Vagina (tissue), 2 donors: ENCODE data around the gene SLC19A1. TPM values are rescaled to one million over a fixed set of nuclear protein-coding genes. Genes with fewer than 3 reads are reported as not detected.

Source experiments
- DNase-seq, 2 donors: peaks; one replicate each; pipeline ENCODE4 v3.0.0-alpha.2; 2017; ENCODE audit errors: extremely low spot score in 2 of 2
- H3K27ac ChIP-seq: fragments of 200-600 bp; sonication (generic); one replicate; pipeline ENCODE4 v1.5.1; 2019
- H3K27me3 ChIP-seq: fragments of 200-600 bp; sonication (generic); one replicate; pipeline ENCODE4 v1.5.1; 2019
- H3K36me3 ChIP-seq, 2 donors: fragments of 200-600 bp; sonication (generic); one replicate each; pipeline ENCODE4 v1.5.1; 2017 to 2019
- H3K4me1 ChIP-seq: fragments of 200-600 bp; sonication (generic); one replicate; pipeline ENCODE4 v1.5.1; 2019
- H3K4me3 ChIP-seq, 2 donors: fragments of 200-600 bp; sonication (generic); 1 replicate in 1 of 2; 2 replicates in 1 of 2; pipeline ENCODE4 v1.5.1; 2016 to 2019
- H3K9me3 ChIP-seq: fragments of 200-600 bp; sonication (generic); one replicate; pipeline ENCODE4 v1.5.1; 2019
- POLR2A ChIP-seq, 2 donors: fragments of 450-650 bp; IDR thresholded peaks; one replicate each; pipeline ENCODE4 v1.6.1; 2017; ENCODE audit warnings: antibody characterized with exemption in 2 of 2, mild to moderate bottlenecking in 2 of 2, moderate library complexity in 2 of 2
- POLR2AphosphoS5 ChIP-seq, 2 donors: sonication (generic); formaldehyde crosslinking; IDR thresholded peaks; one replicate each; pipeline ENCODE4 v1.9.0; 2017; ENCODE audit warnings: antibody characterized with exemption in 2 of 2, mild to moderate bottlenecking in 2 of 2, low read depth in 1 of 2; ENCODE audit not compliant: insufficient read depth in 1 of 2
- intact Hi-C: fragments of 100-400 bp; cut with DNase I; formaldehyde crosslinking; loops from one replicate; pipeline ENCODE4 v1.15.1; 2023
- total RNA-seq: library from RNA; depleted of rRNA; stranded (reverse); fragments of >200 nt; gene quantifications from one replicate; pipeline ENCODE4 v1.2.3, GENCODE V29; 2016
- TF ChIP-seq, protein P1 (sequence below), 3 experiments: fragments of 450-650 bp in 2 of 3; fragments of 200-600 bp in 1 of 3; sonication (generic) in 1 of 3; IDR thresholded peaks; one replicate each; pipeline ENCODE4 v1.5.1; 2017 to 2019; ENCODE audit warnings: antibody characterized with exemption in 3 of 3, mild to moderate bottlenecking in 2 of 3, moderate library complexity in 2 of 3

SLC19A1 gene
- total RNA-seq, 1 donor from 2014 or later: 4.9 TPM

DNA sequence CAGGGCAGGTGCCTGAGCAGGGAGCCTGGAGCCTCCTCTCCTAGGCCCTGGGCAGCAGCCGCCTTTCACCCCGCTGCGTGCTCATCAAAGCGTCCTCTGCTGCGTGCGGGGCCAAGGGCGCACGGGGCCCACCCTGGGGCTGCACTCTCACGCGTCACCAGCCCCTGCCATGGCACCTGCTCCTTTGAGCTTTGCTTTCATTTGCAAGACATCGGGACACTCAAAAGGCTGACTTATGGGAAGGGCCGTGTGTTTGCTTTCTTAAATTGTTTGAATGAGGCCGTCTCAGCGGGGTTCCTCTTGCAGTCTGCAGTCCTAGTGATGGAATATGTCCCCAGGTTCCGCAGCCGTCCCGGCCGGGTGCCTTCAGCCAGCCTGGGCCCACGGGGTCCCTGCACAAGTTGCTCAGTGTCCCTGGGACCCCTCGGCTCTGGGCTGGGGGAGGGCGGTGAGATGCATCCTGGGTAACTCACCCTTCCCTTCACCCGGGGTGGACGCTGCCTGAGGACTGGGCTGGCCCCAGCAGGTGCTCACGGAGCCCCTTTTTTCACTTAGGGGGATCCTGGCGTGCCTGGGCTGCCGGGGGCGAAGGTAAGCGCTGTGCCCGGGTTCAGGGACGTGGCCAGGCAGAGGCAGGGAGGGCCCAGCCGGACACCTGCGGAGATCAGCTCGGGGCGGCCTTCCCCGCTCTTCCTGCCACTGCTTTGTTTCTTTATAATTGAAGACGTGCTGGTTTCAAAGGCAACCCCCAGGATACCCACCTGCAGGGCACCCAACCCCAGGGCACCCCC lies 53.1 kb downstream of the SLC19A1 start:
- no peak for DNase-seq
- no peaks in the 10 kb centered on the region for H3K4me1 ChIP-seq
- no peak overlapping the region for H3K4me3 ChIP-seq
- TF ChIP-seq POLR2A (IDR thresholded peaks at IDR 0.05) (no peak), POLR2AphosphoS5 (IDR thresholded peaks at IDR 0.05; ENCODE audit: insufficient read depth in 1 of 2, low read depth in 1 of 2) (no peak)
- TF ChIP-seq, protein P1, sequence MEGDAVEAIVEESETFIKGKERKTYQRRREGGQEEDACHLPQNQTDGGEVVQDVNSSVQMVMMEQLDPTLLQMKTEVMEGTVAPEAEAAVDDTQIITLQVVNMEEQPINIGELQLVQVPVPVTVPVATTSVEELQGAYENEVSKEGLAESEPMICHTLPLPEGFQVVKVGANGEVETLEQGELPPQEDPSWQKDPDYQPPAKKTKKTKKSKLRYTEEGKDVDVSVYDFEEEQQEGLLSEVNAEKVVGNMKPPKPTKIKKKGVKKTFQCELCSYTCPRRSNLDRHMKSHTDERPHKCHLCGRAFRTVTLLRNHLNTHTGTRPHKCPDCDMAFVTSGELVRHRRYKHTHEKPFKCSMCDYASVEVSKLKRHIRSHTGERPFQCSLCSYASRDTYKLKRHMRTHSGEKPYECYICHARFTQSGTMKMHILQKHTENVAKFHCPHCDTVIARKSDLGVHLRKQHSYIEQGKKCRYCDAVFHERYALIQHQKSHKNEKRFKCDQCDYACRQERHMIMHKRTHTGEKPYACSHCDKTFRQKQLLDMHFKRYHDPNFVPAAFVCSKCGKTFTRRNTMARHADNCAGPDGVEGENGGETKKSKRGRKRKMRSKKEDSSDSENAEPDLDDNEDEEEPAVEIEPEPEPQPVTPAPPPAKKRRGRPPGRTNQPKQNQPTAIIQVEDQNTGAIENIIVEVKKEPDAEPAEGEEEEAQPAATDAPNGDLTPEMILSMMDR (IDR thresholded peaks at IDR 0.05): no peak
- H3K27ac ChIP-seq: no peak overlapping the region
- H3K27me3 ChIP-seq: no peaks in the 10 kb centered on the region
- no peaks in the 10 kb centered on the region for H3K9me3 ChIP-seq
- peaks cover 0 to 5% of the 10 kb centered on the region in 2 donors for H3K36me3 ChIP-seq
- intact Hi-C loops: no loop called here

DNA sequence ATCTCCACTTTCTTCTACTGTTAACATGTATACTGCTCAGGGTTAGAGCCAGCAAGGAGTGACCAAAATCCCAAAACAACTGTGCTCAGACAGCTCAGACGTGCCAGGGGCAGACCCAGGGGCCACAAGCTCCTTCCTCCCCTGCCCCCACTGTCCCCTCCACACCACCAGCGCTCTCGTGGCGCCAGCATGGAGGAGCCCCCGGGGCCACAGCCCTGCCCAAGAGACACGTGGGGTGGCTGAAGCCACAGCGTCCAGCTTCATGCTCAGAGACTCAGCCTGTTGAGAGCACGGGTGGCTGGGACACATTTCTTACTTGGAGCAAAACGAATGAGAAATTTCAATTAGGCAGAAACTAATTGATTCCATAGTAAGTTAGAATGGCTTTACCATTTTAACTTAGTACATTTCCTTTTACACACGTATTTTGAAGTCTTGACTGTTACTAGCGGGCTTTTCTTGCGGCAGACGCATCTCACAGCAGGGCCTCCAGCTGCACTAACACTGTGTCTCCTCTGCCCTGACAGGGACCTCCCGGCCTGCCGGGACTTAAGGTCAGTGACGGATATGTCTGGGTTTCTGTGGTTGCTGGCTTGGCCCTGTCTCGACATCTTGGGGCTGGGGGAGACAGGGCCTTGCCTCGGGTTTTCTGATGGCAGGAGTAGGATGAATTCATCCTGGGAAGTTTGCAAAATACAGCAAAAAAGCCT lies 54.2 kb downstream of the SLC19A1 start:
- TF ChIP-seq, protein P1 (IDR thresholded peaks at IDR 0.05): no peak
- no peak overlapping the region for H3K27ac ChIP-seq
- no peaks in the 10 kb centered on the region for H3K9me3 ChIP-seq
- H3K27me3 ChIP-seq: no peaks in the 10 kb centered on the region
- intact Hi-C loops: no loop called here
- H3K4me1 ChIP-seq: no peaks in the 10 kb centered on the region
- no peak overlapping the region for H3K4me3 ChIP-seq
- DNase-seq: no peak
- H3K36me3 ChIP-seq: peaks cover 0 to 10% of the 10 kb centered on the region in 2 donors

DNA sequence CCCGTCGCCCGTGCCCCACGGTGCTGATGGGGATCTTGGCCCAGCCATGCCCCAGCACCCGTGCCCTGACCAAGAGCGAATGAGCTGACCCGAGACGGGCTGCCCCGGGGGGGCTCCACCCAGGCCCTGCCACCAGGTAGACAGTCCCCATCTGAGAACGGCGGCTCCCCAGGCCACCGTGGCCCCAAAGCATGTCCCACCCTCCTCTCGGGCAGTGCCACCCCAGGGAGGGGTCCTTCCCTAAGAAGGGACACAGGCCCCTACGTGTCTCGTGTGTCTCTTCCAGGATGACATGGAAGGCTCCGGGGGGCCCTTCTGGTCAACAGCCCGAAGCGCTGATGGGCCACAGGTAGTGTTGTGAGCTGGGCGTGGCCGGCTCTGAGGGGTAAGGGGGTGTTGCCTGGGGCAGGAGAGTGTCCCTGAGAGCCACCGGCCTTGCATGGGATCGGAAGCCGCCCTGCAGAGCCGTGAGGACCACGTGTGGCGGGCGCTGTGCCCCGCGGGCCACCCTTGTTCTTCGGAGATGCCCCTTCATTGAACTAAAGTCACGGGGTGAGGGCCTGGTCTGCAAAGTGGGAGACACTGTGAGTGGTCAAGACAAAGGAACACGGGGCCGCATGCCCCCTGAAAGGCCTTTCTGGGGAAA lies 55.0 kb downstream of the SLC19A1 start:
- Histone ChIP-seq H3K9me3 (no peaks in the 10 kb centered on the region), H3K4me1 (no peaks in the 10 kb centered on the region), H3K4me3 (no peak overlapping the region), H3K36me3 (peaks cover 0 to 16% of the 10 kb centered on the region in 2 donors), H3K27ac (no peak overlapping the region), H3K27me3 (no peaks in the 10 kb centered on the region)
- no peak for DNase-seq
- TF ChIP-seq, protein P1 (IDR thresholded peaks at IDR 0.05): no peak
- TF ChIP-seq POLR2A (IDR thresholded peaks at IDR 0.05): no peak
- no peak for TF ChIP-seq POLR2AphosphoS5 (IDR thresholded peaks at IDR 0.05; ENCODE audit: insufficient read depth in 1 of 2, low read depth in 1 of 2)
- intact Hi-C loops: no loop called here

- H3K9me3 ChIP-seq: no peaks in the 10 kb centered on the region
- H3K27me3 ChIP-seq: no peaks in the 10 kb centered on the region
- TF ChIP-seq, protein P1 (IDR thresholded peaks at IDR 0.05): no peak
- no peak for TF ChIP-seq POLR2A (IDR thresholded peaks at IDR 0.05)
- no peak for TF ChIP-seq POLR2AphosphoS5 (IDR thresholded peaks at IDR 0.05; ENCODE audit: insufficient read depth in 1 of 2, low read depth in 1 of 2)
- peaks cover 3% of the 10 kb centered on the region for H3K4me1 ChIP-seq
- peaks cover 0 to 16% of the 10 kb centered on the region in 2 donors for H3K36me3 ChIP-seq
- H3K27ac ChIP-seq: no peak overlapping the region
- intact Hi-C loops: no loop called here
- H3K4me3 ChIP-seq: no peak overlapping the region
- DNase-seq: no peak
Observed at GRCh38 chr21:45486443-45487160, 55.6 kb downstream of the SLC19A1 start.
